Tibial artery (tissue), 4 donors: ENCODE measurements around the gene POU2AF2.
A peak's percentile ranks its signal among the peaks of the same experiment; 100 is the strongest.
"Not testable (repeated sequence)": the region's sequence is repeated elsewhere in the genome, so short reads cannot be mapped to it uniquely, and the experiment has no call there.

Experiments
- DNase-seq, 2 donors: peaks; one replicate each; pipeline ENCODE4 v3.0.0-alpha.2; 2019
- H3K27ac ChIP-seq, 2 donors: fragments of 200-600 bp; sonication (generic) in 1 of 2; 1 replicate in 1 of 2; 2 replicates in 1 of 2; pipeline ENCODE4 v1.5.1; 2018 to 2019; ENCODE audit warnings: mild to moderate bottlenecking in 1 of 2
- H3K27me3 ChIP-seq, 2 donors: fragments of 200-600 bp; sonication (generic) in 1 of 2; one replicate each; pipeline versions ENCODE4 v1.5.1 to v1.6.0; 2016 to 2019
- H3K36me3 ChIP-seq, 3 donors: fragments of 200-600 bp; sonication (generic) in 2 of 3; one replicate each; pipeline ENCODE4 v1.5.1; 2016 to 2019; ENCODE audit warnings: mild to moderate bottlenecking in 2 of 3
- H3K4me1 ChIP-seq, 4 donors: fragments of 200-600 bp; sonication (generic) in 2 of 4; 1 replicate in 3 of 4; 2 replicates in 1 of 4; pipeline ENCODE4 v1.5.1; 2016 to 2019
- H3K4me3 ChIP-seq, 2 donors: fragments of 200-600 bp; sonication (generic) in 1 of 2; 1 replicate in 1 of 2; 2 replicates in 1 of 2; pipeline ENCODE4 v1.5.1; 2018 to 2019; ENCODE audit warnings: mild to moderate bottlenecking in 2 of 2
- H3K9me3 ChIP-seq, 3 donors: fragments of 200-600 bp; sonication (generic) in 1 of 3; one replicate each; pipeline ENCODE4 v1.5.1; 2016 to 2019
- intact Hi-C: fragments of 100-400 bp; cut with DNase I; formaldehyde crosslinking; loops from one replicate; pipeline ENCODE4 v1.15.0; 2023; ENCODE audit warnings: low total_unique reads
- TF ChIP-seq, protein P1 (sequence below), 2 experiments: fragments of 200-600 bp in 1 of 2; fragments of 450-650 bp in 1 of 2; IDR thresholded peaks; one replicate each; pipeline ENCODE4 v1.5.1; 2017 to 2019; ENCODE audit warnings: antibody characterized with exemption in 2 of 2, mild to moderate bottlenecking in 1 of 2, moderate library complexity in 1 of 2

The POU2AF2 gene

DNA sequence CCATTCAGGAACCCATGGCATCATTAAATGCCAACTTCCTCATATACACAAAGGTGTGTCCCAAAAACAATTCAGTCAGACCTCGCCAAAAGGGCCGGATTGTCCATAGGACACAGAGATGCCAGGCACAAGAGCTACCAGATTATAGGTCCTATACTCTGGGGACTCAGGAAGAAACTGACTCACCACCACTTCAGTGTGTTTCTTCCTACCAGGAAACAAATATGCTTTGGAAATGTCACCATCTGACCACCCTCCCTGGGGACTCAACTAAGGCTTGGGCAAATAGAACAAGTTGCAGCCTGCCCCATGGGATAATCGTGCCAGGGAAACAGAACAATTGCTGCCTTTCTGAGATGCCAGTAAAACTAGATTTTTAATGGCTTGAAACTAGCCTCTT, 64.6 kb downstream of the POU2AF2 start:
- TF ChIP-seq, protein P1, sequence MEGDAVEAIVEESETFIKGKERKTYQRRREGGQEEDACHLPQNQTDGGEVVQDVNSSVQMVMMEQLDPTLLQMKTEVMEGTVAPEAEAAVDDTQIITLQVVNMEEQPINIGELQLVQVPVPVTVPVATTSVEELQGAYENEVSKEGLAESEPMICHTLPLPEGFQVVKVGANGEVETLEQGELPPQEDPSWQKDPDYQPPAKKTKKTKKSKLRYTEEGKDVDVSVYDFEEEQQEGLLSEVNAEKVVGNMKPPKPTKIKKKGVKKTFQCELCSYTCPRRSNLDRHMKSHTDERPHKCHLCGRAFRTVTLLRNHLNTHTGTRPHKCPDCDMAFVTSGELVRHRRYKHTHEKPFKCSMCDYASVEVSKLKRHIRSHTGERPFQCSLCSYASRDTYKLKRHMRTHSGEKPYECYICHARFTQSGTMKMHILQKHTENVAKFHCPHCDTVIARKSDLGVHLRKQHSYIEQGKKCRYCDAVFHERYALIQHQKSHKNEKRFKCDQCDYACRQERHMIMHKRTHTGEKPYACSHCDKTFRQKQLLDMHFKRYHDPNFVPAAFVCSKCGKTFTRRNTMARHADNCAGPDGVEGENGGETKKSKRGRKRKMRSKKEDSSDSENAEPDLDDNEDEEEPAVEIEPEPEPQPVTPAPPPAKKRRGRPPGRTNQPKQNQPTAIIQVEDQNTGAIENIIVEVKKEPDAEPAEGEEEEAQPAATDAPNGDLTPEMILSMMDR (IDR thresholded peaks at IDR 0.05): no peak
- Histone ChIP-seq H3K9me3 (no peaks in the 10 kb centered on the region), H3K27ac (no peak overlapping the region), H3K36me3 (no peaks in the 10 kb centered on the region), H3K4me3 (no peak overlapping the region), H3K4me1 (no peaks in the 10 kb centered on the region), H3K27me3 (no peaks in the 10 kb centered on the region)
- DNase-seq: no peak
- intact Hi-C loops: no loop called here

DNA sequence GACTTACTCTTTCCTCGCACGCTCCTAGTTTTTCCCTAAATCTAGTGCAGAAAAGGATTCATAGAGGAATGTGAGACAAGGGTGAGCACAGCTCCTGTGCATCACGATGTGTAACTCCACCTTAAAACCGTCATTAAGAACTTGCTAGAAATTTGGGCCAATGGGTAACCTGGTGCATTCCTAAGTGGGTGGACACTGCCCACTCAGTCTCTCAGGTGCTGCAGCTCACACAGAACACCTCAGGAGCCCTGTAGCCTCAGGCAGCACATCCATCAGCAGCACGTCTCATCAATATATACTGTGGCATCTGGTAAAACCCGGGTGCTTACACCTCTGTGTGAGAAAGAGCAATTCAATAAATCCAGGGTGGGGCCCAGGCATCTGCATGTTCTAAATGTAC, 65.2 kb downstream of the POU2AF2 start:
- TF ChIP-seq, protein P1 (IDR thresholded peaks at IDR 0.05): no peak
- Histone ChIP-seq H3K36me3 (no peaks in the 10 kb centered on the region), H3K9me3 (no peaks in the 10 kb centered on the region), H3K4me1 (no peaks in the 10 kb centered on the region), H3K27ac (no peak overlapping the region), H3K4me3 (no peak overlapping the region), H3K27me3 (no peaks in the 10 kb centered on the region)
- no peak for DNase-seq
- intact Hi-C loops: no loop called here

DNA sequence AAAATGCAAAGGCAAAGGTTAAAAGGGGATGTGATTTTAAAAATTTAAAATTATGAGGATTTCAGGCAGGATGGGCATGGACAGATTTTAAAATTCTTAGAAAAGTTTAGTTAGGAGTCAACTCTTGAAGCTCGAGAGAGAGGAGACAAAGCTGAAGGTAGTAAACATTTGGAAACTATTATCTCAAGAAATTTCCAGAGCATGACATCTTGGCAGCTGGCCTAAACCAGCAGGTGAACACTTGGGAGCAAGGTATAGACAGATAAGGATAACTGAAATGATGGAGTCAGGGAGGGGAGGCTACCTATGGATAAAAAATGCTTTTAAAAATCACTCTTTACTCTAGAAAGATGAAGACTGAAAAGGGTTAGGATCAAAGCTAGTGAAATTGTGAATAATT, 66.6 kb downstream of the POU2AF2 start:
- no peaks in the 10 kb centered on the region for H3K4me1 ChIP-seq
- no peak for DNase-seq
- TF ChIP-seq, protein P1 (IDR thresholded peaks at IDR 0.05): no peak

DNA sequence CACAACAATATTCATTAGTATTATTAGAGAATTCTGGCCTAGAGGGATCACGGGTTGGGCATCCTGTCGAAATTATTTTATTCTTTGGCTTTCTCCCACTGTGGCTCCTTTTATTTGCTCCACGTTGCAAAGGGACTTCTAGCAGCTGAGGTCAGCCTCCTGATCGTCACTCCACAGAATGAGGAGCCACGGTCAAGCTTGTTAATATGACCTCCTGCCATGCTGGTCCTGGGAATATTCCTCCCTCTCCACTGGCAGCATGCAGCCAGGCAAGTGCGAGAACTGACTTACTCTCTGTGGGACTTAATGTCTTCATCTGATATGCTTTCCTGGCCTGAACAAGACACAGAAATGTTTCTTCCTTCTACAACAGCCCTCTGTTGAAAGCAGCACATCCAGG, 73.8 kb downstream of the POU2AF2 start:
- H3K36me3 ChIP-seq: no peaks in the 10 kb centered on the region
- no peak for DNase-seq
- no peaks in the 10 kb centered on the region for H3K9me3 ChIP-seq
- TF ChIP-seq, protein P1 (IDR thresholded peaks at IDR 0.05): no peak
- no peaks in the 10 kb centered on the region for H3K27me3 ChIP-seq
- H3K4me3 ChIP-seq: no peak overlapping the region
- intact Hi-C loops: no loop called here
- H3K27ac ChIP-seq: no peak overlapping the region
- H3K4me1 ChIP-seq: peaks cover 0 to 23% (median 12%) of the 10 kb centered on the region in 4 donors

More for the DNA sequence above, 66.6 kb downstream of the POU2AF2 start:
- Histone ChIP-seq H3K9me3 (no peaks in the 10 kb centered on the region), H3K36me3 (no peaks in the 10 kb centered on the region), H3K27ac (no peak overlapping the region), H3K27me3 (no peaks in the 10 kb centered on the region), H3K4me3 (no peak overlapping the region)
- intact Hi-C loops: no loop called here

DNA sequence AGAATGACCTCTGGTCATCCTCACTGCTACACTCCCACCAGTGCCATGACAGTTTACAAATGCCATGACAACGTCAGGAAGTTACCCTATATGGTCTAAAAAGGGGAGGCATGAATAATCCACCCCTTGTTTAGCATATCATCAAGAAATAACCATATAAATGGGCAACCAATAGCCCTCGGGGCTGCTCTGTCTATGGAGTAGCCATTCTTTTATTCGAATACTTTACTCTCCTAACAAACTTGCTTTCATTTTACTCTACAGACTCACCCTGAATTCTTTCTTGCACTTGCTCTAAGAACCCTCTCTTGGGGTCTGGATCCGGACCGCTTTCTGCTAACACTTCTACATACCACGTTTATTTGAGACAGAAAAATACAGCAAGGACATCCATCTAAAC, 74.7 kb downstream of the POU2AF2 start:
- DNase-seq, H3K9me3 ChIP-seq, H3K4me3 ChIP-seq, H3K27me3 ChIP-seq, intact Hi-C loops, H3K36me3 ChIP-seq: not testable (repeated sequence)
- peak overlapping the region; percentile 10 to 18 for H3K27ac ChIP-seq
- H3K4me1 ChIP-seq: peaks cover 0 to 31% (median 20%) of the 10 kb centered on the region in 4 donors

DNA sequence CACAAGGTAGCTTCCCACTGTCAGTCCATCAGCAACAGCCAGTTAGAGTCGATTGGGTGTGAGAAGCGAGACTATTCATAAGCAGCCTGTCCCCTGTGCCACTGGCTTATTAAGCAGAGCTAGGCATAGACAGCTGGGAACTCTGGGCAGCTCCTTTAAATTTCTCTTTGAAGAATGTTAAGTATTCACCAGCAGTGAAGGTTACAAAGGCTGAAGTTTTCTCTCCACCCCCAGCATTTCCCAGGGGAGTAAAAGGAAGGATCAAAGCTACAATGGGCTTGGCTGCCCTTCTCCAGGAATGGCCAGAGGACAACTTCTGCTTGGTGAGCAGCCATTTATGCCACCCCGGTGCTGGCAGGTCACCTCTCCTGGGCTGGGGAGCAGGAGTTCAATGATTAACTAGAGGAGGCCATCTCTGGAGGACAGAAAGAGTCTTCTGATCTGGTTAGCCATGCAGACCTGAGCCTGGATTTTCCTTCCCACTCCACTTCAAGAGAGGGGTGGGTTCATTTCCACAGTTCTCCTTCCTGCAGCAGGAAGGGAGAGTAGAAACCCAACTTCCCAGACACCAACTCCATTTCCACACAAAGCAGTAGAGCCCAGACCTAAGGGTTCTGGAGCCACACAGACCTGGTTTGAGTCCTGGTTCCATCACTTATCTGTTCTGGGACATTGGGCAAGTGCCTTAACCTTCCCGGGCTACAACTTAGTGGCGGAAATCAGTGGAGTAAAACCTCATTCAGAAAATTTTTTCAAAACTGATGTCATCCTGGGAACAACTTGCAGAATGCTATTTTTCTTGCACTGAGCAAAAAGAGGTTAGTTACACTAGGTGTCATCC, 75.4 kb downstream of the POU2AF2 start:
- H3K36me3 ChIP-seq: no peaks in the 10 kb centered on the region
- intact Hi-C loops: no loop called here
- DNase-seq: no peak
- no peak overlapping the region for H3K4me3 ChIP-seq
- peaks cover 0 to 38% (median 24%) of the 10 kb centered on the region in 4 donors for H3K4me1 ChIP-seq
- peak overlapping the region; percentile 10 to 18 for H3K27ac ChIP-seq
- TF ChIP-seq, protein P1 (IDR thresholded peaks at IDR 0.05): no peak
- no peaks in the 10 kb centered on the region for H3K27me3 ChIP-seq
- H3K9me3 ChIP-seq: no peaks in the 10 kb centered on the region
